Measurements from ENCODE around the gene SDK1.
"Not testable (repeated sequence)": the region's sequence is repeated elsewhere in the genome, so short reads cannot be mapped to it uniquely, and the experiment has no call there.

- TF ChIP-seq EZH2 (IDR thresholded peaks at IDR 0.05; ENCODE audit: insufficient read depth, poor library complexity, severe bottlenecking); EZH2phosphoT487 (IDR thresholded peaks at IDR 0.05; ENCODE audit: insufficient read depth, low read depth): not testable (repeated sequence)
Measured at GRCh38 chr7:3755778-3756453, 454.9 kb downstream of the SDK1 start.

All from GM23248 (cell line).